HG03469 (cell line): ENCODE data around the gene ATP6V1F.

Source experiments
- ATAC-seq: cut with Tn5 transposase; IDR thresholded peaks from one replicate; pipeline ENCODE4 v1.9.1; 2021; ENCODE audit warnings: mild to moderate bottlenecking, moderate library complexity, moderate number of reproducible peaks; ENCODE audit not compliant: unreplicated experiment

Gene ATP6V1F

DNA sequence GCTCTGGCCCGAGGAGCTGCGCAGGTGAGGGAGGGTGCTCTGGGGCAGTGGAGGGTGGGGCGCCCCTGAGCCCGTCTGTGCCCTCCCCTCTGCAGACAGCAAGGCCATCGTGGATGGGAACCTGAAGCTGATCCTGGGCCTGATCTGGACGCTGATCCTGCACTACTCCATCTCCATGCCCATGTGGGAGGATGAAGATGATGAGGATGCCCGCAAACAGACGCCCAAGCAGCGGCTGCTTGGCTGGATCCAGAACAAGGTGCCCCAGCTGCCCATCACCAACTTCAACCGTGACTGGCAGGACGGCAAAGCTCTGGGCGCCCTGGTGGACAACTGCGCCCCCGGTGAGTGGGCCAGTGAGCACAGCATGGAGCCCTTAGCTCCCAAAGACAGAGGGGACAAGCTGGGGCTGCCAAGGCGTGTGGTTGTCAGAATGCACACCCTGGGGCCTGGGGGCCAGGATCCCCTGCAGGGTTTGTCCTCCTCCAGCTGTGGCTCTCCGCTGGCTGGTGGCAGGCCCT, 27.4 kb upstream of the ATP6V1F start:
- no peak for ATAC-seq

GRCh38 chr7:128835790-128836641, 26.6 kb upstream of the ATP6V1F start:
- no peak for ATAC-seq

DNA sequence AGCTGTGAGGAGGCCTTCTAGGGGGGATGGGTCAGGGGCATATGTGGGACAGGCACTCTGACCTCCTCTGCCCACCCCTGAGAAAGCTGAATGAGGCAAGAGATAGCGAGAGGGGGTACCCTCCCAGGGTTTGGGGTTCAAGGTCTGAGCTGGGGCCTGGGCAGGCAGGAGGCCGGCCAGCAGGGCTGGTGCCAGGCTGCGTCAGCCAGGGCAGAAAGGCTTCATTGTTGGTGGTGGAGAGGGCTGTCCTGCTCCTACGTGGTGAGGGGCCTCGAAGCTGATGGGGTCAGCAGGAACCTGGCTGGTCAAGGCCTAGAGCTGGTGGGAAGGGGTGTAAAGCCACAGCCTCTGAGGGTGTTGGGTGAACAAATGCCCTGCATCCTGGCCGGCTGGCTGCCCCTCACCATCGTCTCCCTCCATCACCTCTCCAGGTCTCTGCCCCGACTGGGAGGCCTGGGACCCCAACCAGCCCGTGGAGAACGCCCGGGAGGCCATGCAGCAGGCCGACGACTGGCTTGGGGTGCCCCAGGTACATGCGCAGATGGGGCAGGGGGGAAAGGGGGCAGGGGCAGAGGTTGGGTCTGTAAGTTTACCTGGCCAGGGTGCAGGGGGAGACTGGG, 25.8 kb upstream of the ATP6V1F start:
- no peak for ATAC-seq

DNA sequence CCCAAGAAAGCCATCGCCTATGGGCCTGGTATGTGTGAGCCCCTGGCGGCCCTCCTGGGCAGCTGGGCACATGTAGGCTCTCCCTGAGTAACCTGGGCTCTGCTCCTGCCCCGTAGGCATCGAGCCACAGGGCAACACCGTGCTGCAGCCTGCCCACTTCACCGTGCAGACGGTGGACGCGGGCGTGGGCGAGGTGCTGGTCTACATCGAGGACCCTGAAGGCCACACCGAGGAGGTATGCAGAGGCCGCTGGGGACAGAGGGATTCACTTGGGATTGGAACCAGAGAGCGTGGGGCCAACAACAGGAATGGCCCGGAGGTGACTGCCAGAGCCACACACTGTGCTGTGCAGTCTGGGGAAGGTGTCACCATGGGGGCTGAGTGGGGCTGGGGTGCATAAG, 25.1 kb upstream of the ATP6V1F start:
- ATAC-seq = no peak

DNA sequence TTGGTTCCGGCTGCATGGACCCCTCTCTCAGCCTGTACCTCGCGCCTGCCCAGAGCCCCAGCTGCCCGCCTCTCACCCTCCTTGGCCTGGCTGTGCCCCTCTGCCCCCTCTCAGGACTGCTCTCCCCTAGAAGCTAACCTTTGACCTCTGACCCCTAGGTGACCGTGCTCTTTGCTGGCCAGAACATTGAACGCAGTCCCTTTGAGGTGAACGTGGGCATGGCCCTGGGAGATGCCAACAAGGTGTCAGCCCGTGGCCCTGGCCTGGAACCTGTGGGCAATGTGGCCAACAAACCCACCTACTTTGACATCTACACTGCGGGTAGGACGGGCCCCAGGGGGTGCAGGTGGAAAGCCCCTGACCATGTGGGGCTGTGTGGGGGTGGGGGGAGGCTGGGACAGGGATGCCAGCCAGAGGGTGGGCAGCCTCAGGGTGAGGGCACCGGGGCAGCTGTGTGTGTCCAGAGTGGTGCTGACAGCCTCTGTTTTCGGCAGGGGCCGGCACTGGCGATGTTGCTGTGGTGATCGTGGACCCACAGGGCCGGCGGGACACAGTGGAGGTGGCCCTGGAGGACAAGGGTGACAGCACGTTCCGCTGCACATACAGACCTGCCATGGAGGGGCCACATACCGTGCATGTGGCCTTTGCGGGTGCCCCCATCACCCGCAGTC, 24.4 kb upstream of the ATP6V1F start:
- no peak for ATAC-seq

- ATAC-seq = no peak
Measured at GRCh38 chr7:128838981-128839731, 23.5 kb upstream of the ATP6V1F start.

DNA sequence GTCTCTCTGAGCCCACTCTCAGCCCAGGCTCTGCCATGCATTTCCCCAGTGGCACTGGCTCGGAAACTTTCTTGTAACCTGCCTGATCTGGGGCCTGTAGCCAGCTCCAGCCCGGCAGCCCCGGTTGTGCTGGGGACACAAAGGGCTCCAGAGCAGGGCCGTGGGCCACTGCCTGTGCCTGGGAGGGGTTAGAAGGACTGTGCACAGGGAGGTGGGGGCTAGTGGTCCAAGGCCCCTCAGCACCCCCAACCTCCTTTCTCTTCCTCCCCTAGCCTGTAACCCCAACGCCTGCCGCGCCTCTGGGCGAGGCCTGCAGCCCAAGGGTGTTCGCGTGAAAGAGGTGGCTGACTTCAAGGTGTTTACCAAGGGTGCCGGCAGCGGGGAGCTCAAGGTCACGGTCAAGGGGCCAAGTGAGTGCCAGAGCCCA, 22.9 kb upstream of the ATP6V1F start:
- ATAC-seq = no peak

GRCh38 chr7:128840326-128841170, 22.1 kb upstream of the ATP6V1F start:
- no peak for ATAC-seq

DNA sequence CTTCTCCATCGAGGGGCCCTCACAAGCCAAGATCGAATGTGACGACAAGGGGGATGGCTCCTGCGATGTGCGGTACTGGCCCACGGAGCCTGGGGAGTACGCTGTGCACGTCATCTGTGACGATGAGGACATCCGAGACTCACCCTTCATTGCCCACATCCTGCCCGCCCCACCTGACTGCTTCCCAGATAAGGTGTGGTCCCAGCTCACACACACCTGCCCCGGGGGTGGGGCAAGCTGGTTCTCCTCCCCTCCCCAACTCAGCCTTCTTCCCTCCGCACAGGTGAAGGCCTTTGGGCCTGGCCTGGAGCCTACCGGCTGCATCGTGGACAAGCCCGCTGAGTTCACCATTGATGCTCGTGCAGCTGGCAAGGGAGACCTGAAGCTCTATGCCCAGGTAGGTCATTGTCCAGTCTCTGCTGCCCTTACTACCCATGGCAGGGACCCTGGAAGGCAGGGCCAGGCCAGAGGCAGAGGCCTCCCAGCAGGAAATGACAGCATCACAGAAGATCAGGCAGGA, 21.4 kb upstream of the ATP6V1F start:
- no peak for ATAC-seq

GRCh38 chr7:128841921-128842673, 20.6 kb upstream of the ATP6V1F start:
- ATAC-seq = no peak

GRCh38 chr7:128842674-128843641, 19.7 kb upstream of the ATP6V1F start:
- no peak for ATAC-seq

- ATAC-seq = no peak
Measured at GRCh38 chr7:128843938-128844621, 18.6 kb upstream of the ATP6V1F start.

DNA sequence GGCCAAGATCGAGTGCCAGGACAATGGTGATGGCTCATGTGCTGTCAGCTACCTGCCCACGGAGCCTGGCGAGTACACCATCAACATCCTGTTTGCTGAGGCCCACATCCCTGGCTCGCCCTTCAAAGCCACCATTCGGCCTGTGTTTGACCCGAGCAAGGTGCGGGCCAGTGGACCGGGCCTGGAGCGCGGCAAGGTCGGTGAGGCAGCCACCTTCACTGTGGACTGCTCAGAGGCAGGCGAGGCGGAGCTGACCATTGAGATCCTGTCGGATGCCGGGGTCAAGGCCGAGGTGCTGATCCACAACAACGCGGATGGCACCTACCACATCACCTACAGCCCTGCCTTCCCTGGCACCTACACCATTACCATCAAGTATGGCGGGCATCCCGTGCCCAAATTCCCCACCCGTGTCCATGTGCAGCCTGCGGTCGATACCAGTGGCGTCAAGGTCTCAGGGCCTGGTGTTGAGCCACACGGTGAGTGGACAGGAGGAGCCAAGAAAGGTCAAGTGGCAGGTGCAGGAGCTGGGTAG, 17.8 kb upstream of the ATP6V1F start:
- ATAC-seq = no peak

DNA sequence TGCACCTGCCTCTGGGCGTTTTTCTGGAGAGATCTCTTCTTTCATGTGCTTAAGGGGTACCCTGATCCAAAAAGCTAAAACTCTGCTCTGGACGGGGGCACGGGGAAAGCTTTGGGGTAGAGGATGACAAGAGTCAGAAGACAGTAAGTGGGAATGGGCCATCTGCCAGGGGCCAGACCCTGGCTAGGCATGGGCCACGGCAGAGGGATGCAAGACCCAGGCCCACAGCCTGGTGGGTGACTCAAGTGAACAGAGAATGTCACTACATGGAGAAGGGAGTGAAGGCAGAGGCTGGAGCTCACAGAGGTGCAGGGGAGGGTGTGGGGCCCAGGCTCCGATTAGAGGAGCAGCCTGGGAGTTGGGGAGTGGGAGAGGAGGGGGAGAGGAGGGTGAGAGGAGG, 17.2 kb upstream of the ATP6V1F start:
- no peak for ATAC-seq

DNA sequence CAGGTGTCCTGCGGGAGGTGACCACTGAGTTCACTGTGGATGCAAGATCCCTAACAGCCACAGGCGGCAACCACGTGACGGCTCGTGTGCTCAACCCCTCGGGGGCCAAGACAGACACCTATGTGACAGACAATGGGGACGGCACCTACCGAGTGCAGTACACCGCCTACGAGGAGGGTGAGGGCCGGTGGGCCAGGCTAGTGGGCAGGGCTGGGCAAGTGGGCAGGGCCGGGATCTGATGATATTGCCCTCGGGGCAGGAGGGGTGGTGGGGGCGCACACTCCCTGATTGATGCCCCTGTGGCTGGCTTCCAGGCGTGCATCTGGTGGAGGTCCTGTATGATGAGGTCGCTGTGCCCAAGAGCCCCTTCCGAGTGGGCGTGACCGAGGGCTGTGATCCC, 16.7 kb upstream of the ATP6V1F start:
- ATAC-seq = no peak

- ATAC-seq = no peak
Measured at GRCh38 chr7:128846781-128847444, 15.7 kb upstream of the ATP6V1F start.
